Fibroblast of lung (primary cell): ENCODE data around the gene CALML4.

ENCODE experiments used
- EZH2 ChIP-seq: IDR thresholded peaks from 2 replicates; pipeline ENCODE4 v1.5.1; 2012; ENCODE audit warnings: low read length, control low read depth, mild to moderate bottlenecking; ENCODE audit errors: missing control alignments
- TF ChIP-seq, protein P1 (sequence below), 2 donors: IDR thresholded peaks in 1 of 2; conservative IDR thresholded peaks in 1 of 2; 1 replicate in 1 of 2; 2 replicates in 1 of 2; pipeline ENCODE4 v1.5.1; 2011 to 2012; ENCODE audit warnings: low read length in 2 of 2, control low read depth in 1 of 2, inconsistent platforms in 1 of 2, low read depth in 1 of 2, mild to moderate bottlenecking in 1 of 2

DNA sequence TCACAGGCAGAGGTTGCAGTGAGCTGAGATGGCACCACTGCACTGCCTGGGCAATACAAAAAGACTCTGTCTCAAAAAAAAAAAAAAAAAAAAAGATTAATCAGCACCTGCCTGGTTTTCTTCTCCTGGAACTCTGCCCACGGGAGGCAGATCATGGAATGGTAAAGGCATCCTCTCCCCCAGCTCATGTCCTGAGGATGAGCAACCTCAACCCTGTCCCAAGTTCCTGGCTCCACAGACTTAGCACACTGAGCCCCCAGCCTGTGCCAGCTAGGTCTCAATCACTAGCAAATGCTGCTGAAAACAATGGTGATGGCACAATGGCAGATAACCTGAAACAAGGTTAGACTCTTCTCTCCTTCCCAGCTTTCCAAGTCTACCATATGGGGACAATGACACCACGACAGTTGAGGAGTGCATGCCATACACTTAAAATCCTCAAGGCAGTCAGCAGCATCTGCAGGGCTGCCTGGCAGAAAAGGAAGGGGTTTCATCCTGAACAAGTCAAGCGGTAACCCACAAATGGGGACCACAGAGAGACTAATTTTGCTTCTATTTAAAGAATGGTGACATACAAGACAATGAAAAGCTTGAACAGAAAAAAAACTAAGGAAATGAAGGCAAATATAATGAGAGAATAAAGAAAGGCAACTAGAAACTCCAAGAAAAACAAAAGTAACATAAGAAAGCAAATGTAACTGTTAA is 19.6 kb upstream of the CALML4 start:
- TF ChIP-seq, protein P1, sequence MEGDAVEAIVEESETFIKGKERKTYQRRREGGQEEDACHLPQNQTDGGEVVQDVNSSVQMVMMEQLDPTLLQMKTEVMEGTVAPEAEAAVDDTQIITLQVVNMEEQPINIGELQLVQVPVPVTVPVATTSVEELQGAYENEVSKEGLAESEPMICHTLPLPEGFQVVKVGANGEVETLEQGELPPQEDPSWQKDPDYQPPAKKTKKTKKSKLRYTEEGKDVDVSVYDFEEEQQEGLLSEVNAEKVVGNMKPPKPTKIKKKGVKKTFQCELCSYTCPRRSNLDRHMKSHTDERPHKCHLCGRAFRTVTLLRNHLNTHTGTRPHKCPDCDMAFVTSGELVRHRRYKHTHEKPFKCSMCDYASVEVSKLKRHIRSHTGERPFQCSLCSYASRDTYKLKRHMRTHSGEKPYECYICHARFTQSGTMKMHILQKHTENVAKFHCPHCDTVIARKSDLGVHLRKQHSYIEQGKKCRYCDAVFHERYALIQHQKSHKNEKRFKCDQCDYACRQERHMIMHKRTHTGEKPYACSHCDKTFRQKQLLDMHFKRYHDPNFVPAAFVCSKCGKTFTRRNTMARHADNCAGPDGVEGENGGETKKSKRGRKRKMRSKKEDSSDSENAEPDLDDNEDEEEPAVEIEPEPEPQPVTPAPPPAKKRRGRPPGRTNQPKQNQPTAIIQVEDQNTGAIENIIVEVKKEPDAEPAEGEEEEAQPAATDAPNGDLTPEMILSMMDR (conservative IDR thresholded peaks at IDR 0.05 in 1 of 2, IDR thresholded peaks at IDR 0.05 in 1 of 2; ENCODE audit: low read depth in 1 of 2, low read length in 2 of 2), result no peak
- TF ChIP-seq EZH2, result no peak
